BJ (cell line): ENCODE measurements around the gene RNPC3. TPM values are rescaled to one million over a fixed set of nuclear protein-coding genes. Genes with fewer than 3 reads are reported as not detected.
A peak's percentile ranks its signal among the peaks of the same experiment; 100 is the strongest.

Source experiments
- CTCF ChIA-PET: fragments of 350-600 bp; formaldehyde crosslinking; extraction: SDS; loops from one replicate; lab custom pipeline; 2021; ENCODE audit warnings: antibody characterized with exemption, inconsistent platforms; lab: Yijun Ruan, JAX
- POLR2A ChIA-PET: fragments of 300-600 bp; sonication (Branson Sonifier 250); formaldehyde crosslinking; extraction: SDS; loops from one replicate; lab custom pipeline; 2021; ENCODE audit warnings: antibody characterized with exemption; lab: Charles Lee
- DNase-seq: peaks from one replicate; pipeline ENCODE4 v3.0.0-alpha.2; 2011; ENCODE audit warnings: low read depth
- H3K27me3 ChIP-seq: 2 replicates; pipeline ENCODE4 v1.6.0; 2011; ENCODE audit warnings: low read length; ENCODE audit not compliant: control insufficient read depth, insufficient read depth
- H3K36me3 ChIP-seq: 2 replicates; pipeline ENCODE4 v1.5.1; 2011; ENCODE audit warnings: low read length; ENCODE audit not compliant: control insufficient read depth, insufficient read depth
- H3K4me3 ChIP-seq: 2 replicates; pipeline ENCODE4 v1.5.1; 2011; ENCODE audit warnings: low read depth, mild to moderate bottlenecking, control low read depth, low read length
- polyA plus RNA-seq: library from polyadenylated mRNA; depleted of rRNA; stranded (reverse); fragments of >200 nt; gene quantifications from 2 replicates; pipeline ENCODE4 v1.2.3, GENCODE V29; 2011
- TF ChIP-seq, protein P1 (sequence below): IDR thresholded peaks from 2 replicates; pipeline ENCODE4 v1.5.1; 2011; ENCODE audit warnings: low read depth, mild to moderate bottlenecking, control low read depth, inconsistent platforms, low read length, moderate library complexity; ENCODE audit not compliant: insufficient read depth

The RNPC3 gene
- polyA plus RNA-seq, 1 experiment = 13.3 TPM

DNA sequence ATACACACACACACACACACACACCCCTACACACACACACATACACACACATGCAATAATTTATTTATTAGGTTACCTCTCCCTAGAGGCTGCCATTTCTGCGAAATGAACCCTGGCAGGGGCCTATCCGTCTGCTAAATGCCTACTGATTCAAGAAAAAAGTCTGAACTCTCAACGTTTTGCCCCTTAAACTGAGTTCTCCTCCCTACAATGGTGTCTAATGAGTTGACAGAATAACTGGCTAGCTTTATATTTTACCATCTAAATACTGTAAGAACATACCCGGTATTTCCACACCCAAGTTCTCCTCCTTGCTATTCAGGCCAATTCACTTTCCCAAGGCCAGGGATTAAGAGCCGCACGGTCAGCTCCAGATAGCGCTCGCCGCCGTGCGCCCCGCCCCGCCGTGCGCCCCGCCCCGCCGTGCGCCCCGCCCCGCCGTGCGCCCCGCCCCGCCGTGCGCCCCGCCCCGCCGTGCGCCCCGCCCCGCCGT lies 339 bp upstream of the RNPC3 start:
- POLR2A ChIA-PET = no interaction called here
- CTCF ChIA-PET = interaction anchor here (1.0 to 2.5 kb wide), 3 partner anchors 9 to 419 kb away, joined by 4 to 13 read pairs (median 5); no protein-coding TSS in a partner anchor
- peak overlapping the region; percentile 26 for H3K4me3 ChIP-seq
- no peak for DNase-seq
- H3K27me3 ChIP-seq = no peaks in the 10 kb centered on the region
- peaks cover 1% of the 10 kb centered on the region; the same call in 1 of the 2 replicates for H3K36me3 ChIP-seq
- TF ChIP-seq, protein P1, sequence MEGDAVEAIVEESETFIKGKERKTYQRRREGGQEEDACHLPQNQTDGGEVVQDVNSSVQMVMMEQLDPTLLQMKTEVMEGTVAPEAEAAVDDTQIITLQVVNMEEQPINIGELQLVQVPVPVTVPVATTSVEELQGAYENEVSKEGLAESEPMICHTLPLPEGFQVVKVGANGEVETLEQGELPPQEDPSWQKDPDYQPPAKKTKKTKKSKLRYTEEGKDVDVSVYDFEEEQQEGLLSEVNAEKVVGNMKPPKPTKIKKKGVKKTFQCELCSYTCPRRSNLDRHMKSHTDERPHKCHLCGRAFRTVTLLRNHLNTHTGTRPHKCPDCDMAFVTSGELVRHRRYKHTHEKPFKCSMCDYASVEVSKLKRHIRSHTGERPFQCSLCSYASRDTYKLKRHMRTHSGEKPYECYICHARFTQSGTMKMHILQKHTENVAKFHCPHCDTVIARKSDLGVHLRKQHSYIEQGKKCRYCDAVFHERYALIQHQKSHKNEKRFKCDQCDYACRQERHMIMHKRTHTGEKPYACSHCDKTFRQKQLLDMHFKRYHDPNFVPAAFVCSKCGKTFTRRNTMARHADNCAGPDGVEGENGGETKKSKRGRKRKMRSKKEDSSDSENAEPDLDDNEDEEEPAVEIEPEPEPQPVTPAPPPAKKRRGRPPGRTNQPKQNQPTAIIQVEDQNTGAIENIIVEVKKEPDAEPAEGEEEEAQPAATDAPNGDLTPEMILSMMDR = no peak

GRCh38 chr1:103527331-103527730 lies 1.8 kb downstream of the RNPC3 start:
- ChIA-PET CTCF (interaction anchor here (0.6 kb wide), 2 partner anchors 31 to 1283 kb away, joined by 3 to 4 read pairs; no protein-coding TSS in a partner anchor), POLR2A (interaction anchor here (0.6 kb wide), 1 partner anchor 418 kb away, joined by 4 read pairs; no protein-coding TSS in a partner anchor)
- H3K27me3 ChIP-seq = no peaks in the 10 kb centered on the region
- no peak overlapping the region for H3K4me3 ChIP-seq
- TF ChIP-seq, protein P1 = no peak
- no peak for DNase-seq
- H3K36me3 ChIP-seq = peaks cover 1% of the 10 kb centered on the region; the same call in 1 of the 2 replicates

- TF ChIP-seq, protein P1 = no peak
- ChIA-PET POLR2A (no interaction called here), CTCF (no interaction called here)
- H3K36me3 ChIP-seq = peaks cover 4% of the 10 kb centered on the region; the same call in 1 of the 2 replicates
- DNase-seq = no peak
- H3K4me3 ChIP-seq = no peak overlapping the region
- no peaks in the 10 kb centered on the region for H3K27me3 ChIP-seq
These were observed 4.2 kb downstream of the RNPC3 start for GRCh38 chr1:103529746-103530145.

GRCh38 chr1:103538226-103538625 lies 12.7 kb downstream of the RNPC3 start:
- Histone ChIP-seq H3K36me3 (peaks cover 5% of the 10 kb centered on the region), H3K27me3 (no peaks in the 10 kb centered on the region), H3K4me3 (no peak overlapping the region)
- CTCF ChIA-PET = no interaction called here
- DNase-seq = no peak
- TF ChIP-seq, protein P1 = no peak
- POLR2A ChIA-PET = no interaction called here

DNA sequence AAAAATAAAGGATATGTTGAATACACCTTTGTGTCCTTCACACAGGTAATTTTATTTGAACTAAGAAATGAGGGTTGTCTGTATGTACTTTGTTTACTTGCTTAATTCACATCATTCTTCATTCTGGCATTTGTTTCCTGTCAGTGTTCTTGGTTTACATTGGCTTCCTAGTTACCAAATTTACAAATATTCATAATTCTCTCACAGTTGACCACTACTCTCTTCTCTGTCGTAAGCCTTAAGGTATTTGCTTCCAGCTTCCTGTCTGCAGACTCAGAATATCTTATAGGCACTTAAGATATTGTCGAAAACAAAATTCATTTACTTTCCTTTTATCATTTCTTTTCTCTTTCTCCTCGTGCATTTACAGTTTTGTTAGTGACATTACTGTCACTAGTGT lies 15.9 kb downstream of the RNPC3 start:
- Histone ChIP-seq H3K36me3 (peaks cover 4% of the 10 kb centered on the region), H3K27me3 (no peaks in the 10 kb centered on the region), H3K4me3 (no peak overlapping the region)
- POLR2A ChIA-PET = no interaction called here
- no peak for DNase-seq
- TF ChIP-seq, protein P1 = no peak
- CTCF ChIA-PET = no interaction called here
